Adrenal gland (tissue), 19 donors: ENCODE measurements around the gene RUBCN. TPM values are rescaled to one million over a fixed set of nuclear protein-coding genes. Genes with fewer than 3 reads are reported as not detected.

ENCODE experiments used
- DNase-seq, 7 donors: peaks; one replicate each; pipeline ENCODE4 v3.0.0-alpha.2; 2019 to 2020
- H3K27ac ChIP-seq, 5 donors: fragments of 200-600 bp; sonication (generic) in 4 of 5; 1 replicate in 3 of 5; 2 replicates in 2 of 5; pipeline versions ENCODE4 v1.5.1 to v1.8.0; 2016 to 2020; ENCODE audit warnings: mild to moderate bottlenecking in 1 of 5
- H3K27me3 ChIP-seq: fragments of 200-600 bp; 2 replicates; pipeline ENCODE4 v1.8.0; 2021
- H3K36me3 ChIP-seq, 2 donors: fragments of 200-600 bp; replicated peaks in 1 of 2; 1 replicate in 1 of 2; 2 replicates in 1 of 2; pipeline versions ENCODE4 v1.5.1 to v1.8.0; 2018 to 2022
- H3K4me1 ChIP-seq, 2 donors: fragments of 200-600 bp; replicated peaks in 1 of 2; 1 replicate in 1 of 2; 2 replicates in 1 of 2; pipeline versions ENCODE4 v1.5.1 to v1.8.0; 2018 to 2021
- H3K4me3 ChIP-seq, 4 donors: fragments of 200-600 bp; sonication (generic) in 3 of 4; one replicate each; pipeline ENCODE4 v1.5.1; 2016 to 2018
- H3K9me3 ChIP-seq, 3 donors: fragments of 200-600 bp; sonication (generic) in 1 of 3; replicated peaks in 1 of 3; 1 replicate in 2 of 3; 2 replicates in 1 of 3; pipeline versions ENCODE4 v1.5.1 to v1.8.0; 2016 to 2021
- POLR2A ChIP-seq, 2 donors: fragments of 450-650 bp; IDR thresholded peaks; one replicate each; pipeline ENCODE4 v1.6.1; 2017; ENCODE audit warnings: antibody characterized with exemption in 2 of 2, mild to moderate bottlenecking in 2 of 2, moderate library complexity in 1 of 2
- WGBS, 4 donors: extraction: QIAGEN DNeasy Blood & Tissue Kit in 2 of 4; methylation state at CpG; one replicate each; pipeline versions ENCODE4 v1.1.5 to v1.1.7; 2013 to 2017; 5-methylcytosine and 5-hydroxymethylcytosine counted together
- intact Hi-C, 2 donors: fragments of 100-400 bp; cut with DNase I; formaldehyde crosslinking; loops; one replicate each; pipeline versions ENCODE4 v1.14.1 to v1.15.0; 2022 to 2023
- long read RNA-seq, 10 donors: library from polyadenylated mRNA in 3 of 10; unstranded in 2 of 10; stranded (forward) in 1 of 10; transcript quantifications; one replicate each; pipeline ENCODE4 v2.0.0 and lab custom pipeline, GENCODE V29; 2021 to 2026
- polyA plus RNA-seq, 3 donors: library from polyadenylated mRNA; stranded (reverse); fragments of 200-250 nt in 2 of 3; fragments of 350-450 nt in 1 of 3; fragmentation: Illumina TruSeq in 1 of 3; extraction: RNeasy Lipid Tissue Mini Kit (QIAGEN cat#74804) in 1 of 3; gene quantifications; one replicate each; pipeline ENCODE4 v1.2.3, GENCODE V29; 2013 to 2014
- total RNA-seq, 9 donors: library from RNA; depleted of rRNA in 4 of 9; stranded (reverse); fragments of >200 nt in 4 of 9; fragments of 120-200 nt in 1 of 9; fragmentation: NEBNext Ultra II Directional in 1 of 9; extraction: Animal tissue kit (Norgen Biotek cat#: 25700) in 1 of 9; gene quantifications; one replicate each; pipeline versions ENCODE4 v1.1.0 to v1.2.4, GENCODE V29; 2013 to 2023
- TF ChIP-seq, protein P1 (sequence below), 6 experiments: fragments of 450-650 bp in 4 of 6; fragments of 200-600 bp in 2 of 6; sonication (generic) in 1 of 6; IDR thresholded peaks; 1 replicate in 5 of 6; 2 replicates in 1 of 6; pipeline versions ENCODE4 v1.5.1 to v1.8.0; 2016 to 2021; ENCODE audit warnings: antibody characterized with exemption in 6 of 6, mild to moderate bottlenecking in 2 of 6, moderate library complexity in 1 of 6
- donor health status: healthy with polysubstance abuse.
- donor health status: Bipolar disorder and iron deficiency.
- donor health status: DM: yes; HTN: yes; CAD: no.
- donor health status: DM: no; HTN: no; CAD: no.
- donor health status: DM: no; HTN: no; CAD: no.
- donor health status: DM: yes; HTN: yes; CAD: no.

Gene RUBCN
- 10 to 100 TPM in 8 of 9 donors, 1 to 10 TPM in 1; 8.9 to 43.8 (median 21.4) TPM for total RNA-seq
- polyA plus RNA-seq = 10 to 100 TPM in 2 of 3 donors, 1 to 10 TPM in 1; 7.7 to 22.7 (median 13.4) TPM
- long read RNA-seq, donor 1, partial matches to known transcripts = 0 of 44 reads
- long read RNA-seq, donor 1, other reads (novel, unspliced or antisense) = 44 of 44 reads
- long read RNA-seq, donor 2, partial matches to known transcripts = 0 of 2 reads
- long read RNA-seq, donor 2, other reads (novel, unspliced or antisense) = 0 of 2 reads
- long read RNA-seq, donor 3 = 0 reads
- long read RNA-seq, donor 4, partial matches to known transcripts = 1 of 4 reads
- long read RNA-seq, donor 4, other reads (novel, unspliced or antisense) = 3 of 4 reads
- long read RNA-seq, donor 5, partial matches to known transcripts = 0 of 4 reads
- long read RNA-seq, donor 5, other reads (novel, unspliced or antisense) = 3 of 4 reads
- long read RNA-seq, donor 6, partial matches to known transcripts = 0 of 1 reads
- long read RNA-seq, donor 6, other reads (novel, unspliced or antisense) = 1 of 1 reads
- long read RNA-seq, donor 7, partial matches to known transcripts = 0 of 2 reads
- long read RNA-seq, donor 7, other reads (novel, unspliced or antisense) = 0 of 2 reads
- long read RNA-seq, donor 8 = 0 reads
- long read RNA-seq, donor 9 = 0 reads
- long read RNA-seq, donor 10, partial matches to known transcripts = 0 of 1 reads
- long read RNA-seq, donor 10, other reads (novel, unspliced or antisense) = 0 of 1 reads

GRCh38 chr3:197736491-197737318, at the start of gene RUBCN:
RUBCN (minus strand) TSS chr3:197736904; CDS start chr3:197736719, 185 bp downstream.
- Histone ChIP-seq H3K36me3 (no peaks in the 10 kb centered on the region), H3K9me3 (no peaks in the 10 kb centered on the region), H3K27me3 (no peaks in the 10 kb centered on the region), H3K27ac (peak within 1 kb of the TSS; percentile 71 to 92 (median 82)), H3K4me1 (peaks cover 0 to 18% of the 10 kb centered on the region in 2 donors), H3K4me3 (peak within 1 kb of the TSS; percentile 31 to 90 (median 59))
- WGBS, 4 donors = 0 to 2% (median 0%) methylated on average over 8 to 92 of the region's 92 CpGs
- peak; percentile 95 to 97 (median 96) for DNase-seq
- TF ChIP-seq POLR2A (IDR thresholded peaks at IDR 0.05) = peak in 1 of 2 donors; percentile 71
- TF ChIP-seq, protein P1, sequence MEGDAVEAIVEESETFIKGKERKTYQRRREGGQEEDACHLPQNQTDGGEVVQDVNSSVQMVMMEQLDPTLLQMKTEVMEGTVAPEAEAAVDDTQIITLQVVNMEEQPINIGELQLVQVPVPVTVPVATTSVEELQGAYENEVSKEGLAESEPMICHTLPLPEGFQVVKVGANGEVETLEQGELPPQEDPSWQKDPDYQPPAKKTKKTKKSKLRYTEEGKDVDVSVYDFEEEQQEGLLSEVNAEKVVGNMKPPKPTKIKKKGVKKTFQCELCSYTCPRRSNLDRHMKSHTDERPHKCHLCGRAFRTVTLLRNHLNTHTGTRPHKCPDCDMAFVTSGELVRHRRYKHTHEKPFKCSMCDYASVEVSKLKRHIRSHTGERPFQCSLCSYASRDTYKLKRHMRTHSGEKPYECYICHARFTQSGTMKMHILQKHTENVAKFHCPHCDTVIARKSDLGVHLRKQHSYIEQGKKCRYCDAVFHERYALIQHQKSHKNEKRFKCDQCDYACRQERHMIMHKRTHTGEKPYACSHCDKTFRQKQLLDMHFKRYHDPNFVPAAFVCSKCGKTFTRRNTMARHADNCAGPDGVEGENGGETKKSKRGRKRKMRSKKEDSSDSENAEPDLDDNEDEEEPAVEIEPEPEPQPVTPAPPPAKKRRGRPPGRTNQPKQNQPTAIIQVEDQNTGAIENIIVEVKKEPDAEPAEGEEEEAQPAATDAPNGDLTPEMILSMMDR (IDR thresholded peaks at IDR 0.05) = peak in 1 of 6 experiments; percentile 1
- intact Hi-C loops = no loop called here

GRCh38 chr3:197784019-197784585, 47.4 kb upstream of the RUBCN start:
- H3K27me3 ChIP-seq = no peaks in the 10 kb centered on the region
- DNase-seq = no peak
- WGBS, 4 donors = 95 to 97% (median 96%) methylated on average over 7 of the region's 7 CpGs
- H3K9me3 ChIP-seq = no peaks in the 10 kb centered on the region
- H3K4me3 ChIP-seq = no peak overlapping the region
- H3K4me1 ChIP-seq = no peaks in the 10 kb centered on the region
- H3K27ac ChIP-seq = no peak overlapping the region
- intact Hi-C loops = no loop called here
- TF ChIP-seq, protein P1 (IDR thresholded peaks at IDR 0.05) = no peak
- TF ChIP-seq POLR2A (IDR thresholded peaks at IDR 0.05) = no peak
- H3K36me3 ChIP-seq = peaks cover 0 to 25% of the 10 kb centered on the region in 2 donors

DNA sequence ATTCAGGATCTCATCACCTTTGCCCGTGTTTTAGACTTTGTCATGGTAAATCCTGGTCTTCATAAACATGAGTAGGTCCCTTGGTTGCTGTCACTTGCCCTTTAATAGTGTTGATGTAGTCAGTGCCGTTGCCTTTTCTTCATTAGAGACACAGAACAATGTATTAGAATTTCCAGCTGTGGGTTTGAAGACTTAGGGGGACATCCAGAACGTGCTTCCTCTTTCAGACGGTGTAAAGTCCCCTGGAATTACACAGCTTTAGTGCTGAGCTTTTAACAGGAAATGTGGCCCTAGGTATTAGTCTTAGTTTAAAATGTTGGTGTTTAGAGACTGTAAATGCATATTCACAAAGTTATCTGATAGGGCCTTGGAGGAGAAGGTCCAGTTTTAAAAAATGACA, 45.5 kb upstream of the RUBCN start:
- DNase-seq = no peak
- H3K36me3 ChIP-seq = peaks cover 0 to 44% of the 10 kb centered on the region in 2 donors
- intact Hi-C loops = no loop called here

More for the DNA sequence above, 45.5 kb upstream of the RUBCN start:
- Histone ChIP-seq H3K27ac (no peak overlapping the region), H3K4me3 (no peak overlapping the region), H3K27me3 (no peaks in the 10 kb centered on the region), H3K4me1 (no peaks in the 10 kb centered on the region), H3K9me3 (no peaks in the 10 kb centered on the region)
- 79 to 82% (median 81%) methylated on average over 4 of the region's 4 CpGs for WGBS, 4 donors
- TF ChIP-seq, protein P1 (IDR thresholded peaks at IDR 0.05) = no peak
- TF ChIP-seq POLR2A (IDR thresholded peaks at IDR 0.05) = no peak
